Adipocyte (in vitro differentiated cells): ENCODE measurements around the gene STOM.

ENCODE experiments used
- DNase-seq: peaks from one replicate; pipeline ENCODE4 v3.0.0-alpha.2; 2015; ENCODE audit warnings: low read depth
- H3K27me3 ChIP-seq: replicated peaks from 2 replicates; pipeline ENCODE4 v1.7.0; 2013; ENCODE audit warnings: mild to moderate bottlenecking, low read length, moderate library complexity; ENCODE audit not compliant: control insufficient read depth, insufficient read depth
- H3K36me3 ChIP-seq: 2 replicates; pipeline ENCODE4 v1.7.0; 2013; ENCODE audit warnings: low read length, mild to moderate bottlenecking, moderate library complexity; ENCODE audit not compliant: control insufficient read depth, insufficient read depth, severe bottlenecking
- H3K4me1 ChIP-seq: 2 replicates; pipeline ENCODE4 v1.7.0; 2013; ENCODE audit warnings: mild to moderate bottlenecking, low read length, moderate library complexity; ENCODE audit not compliant: control insufficient read depth, insufficient read depth
- H3K4me3 ChIP-seq: 2 replicates; pipeline ENCODE4 v1.7.0; 2013; ENCODE audit warnings: mild to moderate bottlenecking, low read length, moderate library complexity
- H3K9ac ChIP-seq: 2 replicates; pipeline ENCODE4 v1.7.0; 2013; ENCODE audit warnings: mild to moderate bottlenecking, low read length, moderate library complexity
- H3K9me3 ChIP-seq: 2 replicates; pipeline ENCODE4 v1.7.0; 2013; ENCODE audit warnings: mild to moderate bottlenecking, low read length, moderate library complexity; ENCODE audit not compliant: control insufficient read depth

The STOM gene

GRCh38 chr9:121340676-121341392 is 29.2 kb downstream of the STOM start:
- H3K4me3 ChIP-seq, result no peak overlapping the region
- H3K9me3 ChIP-seq, result no peaks in the 10 kb centered on the region
- H3K9ac ChIP-seq, result no peak overlapping the region
- H3K27me3 ChIP-seq, result no peaks in the 10 kb centered on the region
- DNase-seq, result no peak
- peaks cover 90% of the 10 kb centered on the region for H3K36me3 ChIP-seq
- H3K4me1 ChIP-seq, result peaks cover 20% of the 10 kb centered on the region

GRCh38 chr9:121339437-121339836 is 30.6 kb downstream of the STOM start:
- H3K36me3 ChIP-seq, result peaks cover 85% of the 10 kb centered on the region
- no peaks in the 10 kb centered on the region for H3K9me3 ChIP-seq
- H3K27me3 ChIP-seq, result no peaks in the 10 kb centered on the region
- peaks cover 34% of the 10 kb centered on the region for H3K4me1 ChIP-seq
- H3K4me3 ChIP-seq, result no peak overlapping the region
- H3K9ac ChIP-seq, result no peak overlapping the region
- no peak for DNase-seq

- no peak for DNase-seq
Measured at GRCh38 chr9:121336665-121337064, 33.4 kb downstream of the STOM start.

GRCh38 chr9:121333950-121334773 is 35.9 kb downstream of the STOM start:
- DNase-seq, result no peak
- H3K27me3 ChIP-seq, result no peaks in the 10 kb centered on the region
- H3K9ac ChIP-seq, result no peak overlapping the region
- no peaks in the 10 kb centered on the region for H3K9me3 ChIP-seq
- H3K4me3 ChIP-seq, result no peak overlapping the region
- peaks cover 53% of the 10 kb centered on the region for H3K4me1 ChIP-seq
- peaks cover 82% of the 10 kb centered on the region for H3K36me3 ChIP-seq

More at GRCh38 chr9:121336665-121337064, 33.4 kb downstream of the STOM start:
- no peak overlapping the region for H3K9ac ChIP-seq
- no peaks in the 10 kb centered on the region for H3K9me3 ChIP-seq
- H3K36me3 ChIP-seq, result peaks cover 82% of the 10 kb centered on the region
- no peaks in the 10 kb centered on the region for H3K27me3 ChIP-seq
- peaks cover 55% of the 10 kb centered on the region for H3K4me1 ChIP-seq
- H3K4me3 ChIP-seq, result no peak overlapping the region

GRCh38 chr9:121331992-121332685 is 37.9 kb downstream of the STOM start:
- peaks cover 49% of the 10 kb centered on the region for H3K4me1 ChIP-seq
- peak; percentile 76 for DNase-seq
- no peak overlapping the region for H3K4me3 ChIP-seq
- no peaks in the 10 kb centered on the region for H3K27me3 ChIP-seq
- peaks cover 81% of the 10 kb centered on the region for H3K36me3 ChIP-seq
- H3K9ac ChIP-seq, result peak overlapping the region; percentile 44
- no peaks in the 10 kb centered on the region for H3K9me3 ChIP-seq

- Histone ChIP-seq H3K4me1 (peaks cover 51% of the 10 kb centered on the region), H3K36me3 (peaks cover 82% of the 10 kb centered on the region), H3K4me3 (no peak overlapping the region)
Measured at GRCh38 chr9:121331549-121331948, 38.5 kb downstream of the STOM start.

GRCh38 chr9:121328876-121329681 is 41.0 kb downstream of the STOM start:
- Histone ChIP-seq H3K4me3 (no peak overlapping the region), H3K4me1 (peaks cover 45% of the 10 kb centered on the region), H3K36me3 (peaks cover 86% of the 10 kb centered on the region), H3K27me3 (no peaks in the 10 kb centered on the region), H3K9me3 (no peaks in the 10 kb centered on the region), H3K9ac (no peak overlapping the region)
- DNase-seq, result no peak

More at GRCh38 chr9:121331549-121331948, 38.5 kb downstream of the STOM start:
- Histone ChIP-seq H3K9me3 (no peaks in the 10 kb centered on the region), H3K9ac (peak overlapping the region; percentile 44), H3K27me3 (no peaks in the 10 kb centered on the region)
- DNase-seq, result peak; percentile 38

- Histone ChIP-seq H3K9ac (no peak overlapping the region), H3K27me3 (no peaks in the 10 kb centered on the region), H3K9me3 (no peaks in the 10 kb centered on the region), H3K36me3 (peaks cover 86% of the 10 kb centered on the region), H3K4me3 (no peak overlapping the region), H3K4me1 (peaks cover 44% of the 10 kb centered on the region)
- no peak for DNase-seq
Measured at GRCh38 chr9:121328476-121328875, 41.6 kb downstream of the STOM start.

GRCh38 chr9:121326901-121327613 is 43.0 kb downstream of the STOM start:
- DNase-seq, result no peak
- H3K4me1 ChIP-seq, result peaks cover 48% of the 10 kb centered on the region
- H3K36me3 ChIP-seq, result peaks cover 82% of the 10 kb centered on the region
- no peaks in the 10 kb centered on the region for H3K9me3 ChIP-seq
- H3K4me3 ChIP-seq, result peak overlapping the region; percentile 2
- no peaks in the 10 kb centered on the region for H3K27me3 ChIP-seq
- H3K9ac ChIP-seq, result peak overlapping the region; percentile 25

GRCh38 chr9:121326130-121326838 is 43.8 kb downstream of the STOM start:
- Histone ChIP-seq H3K27me3 (no peaks in the 10 kb centered on the region), H3K4me3 (peak overlapping the region; percentile 2), H3K9me3 (no peaks in the 10 kb centered on the region), H3K36me3 (peaks cover 77% of the 10 kb centered on the region), H3K4me1 (peaks cover 46% of the 10 kb centered on the region), H3K9ac (peak overlapping the region; percentile 72)
- peak; percentile 46 for DNase-seq
